GM13976 (cell line): ENCODE results near the gene RANBP9.

Experiments used
- DNase-seq: peaks from one replicate; pipeline ENCODE4 v3.0.0; 2012; ENCODE audit warnings: low spot score
- in situ Hi-C: fragments of 300-500 bp; cut with MboI; formaldehyde crosslinking; loops from one replicate; pipeline ENCODE4 v1.12.0; 2022; ENCODE audit warnings: low sequenced_read_pairs, mixed read lengths, inconsistent platforms; ENCODE audit not compliant: unreplicated experiment
- TF ChIP-seq, protein P1 (sequence below): IDR thresholded peaks from 2 replicates; pipeline ENCODE4 v1.5.1; 2012; ENCODE audit warnings: borderline replicate concordance, mild to moderate bottlenecking; ENCODE audit not compliant: insufficient read depth; ENCODE audit errors: extremely low read depth, missing control alignments, control extremely low read depth

The RANBP9 gene

DNA sequence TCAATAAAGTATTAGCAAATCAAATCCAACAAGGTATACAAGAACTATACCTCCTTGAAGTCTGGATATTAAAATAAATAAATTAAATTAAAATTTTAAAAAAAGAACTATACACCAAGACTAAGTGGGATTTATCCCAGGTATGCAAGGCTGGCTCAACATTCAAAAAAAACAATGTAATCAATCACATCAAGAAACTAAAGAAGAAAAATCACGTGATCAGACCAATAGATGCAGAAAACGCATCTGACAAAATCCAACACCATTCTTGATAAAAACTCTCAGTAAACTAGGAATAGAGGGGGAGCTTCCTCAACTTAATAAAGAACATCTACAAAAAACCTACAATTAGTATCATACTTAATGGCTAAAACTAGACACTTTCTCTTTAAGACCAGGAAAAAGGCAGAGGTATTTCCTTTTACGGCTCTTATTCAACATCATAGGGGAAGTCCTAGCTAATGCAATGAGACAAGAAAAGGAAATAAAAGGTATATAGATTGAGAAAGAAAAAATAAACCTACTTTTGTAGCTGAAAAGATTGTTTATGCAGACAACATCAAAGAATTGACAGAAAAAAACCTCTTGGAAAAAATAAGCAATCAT is 35.0 kb downstream of the RANBP9 start:
- DNase-seq = no peak
- TF ChIP-seq, protein P1, sequence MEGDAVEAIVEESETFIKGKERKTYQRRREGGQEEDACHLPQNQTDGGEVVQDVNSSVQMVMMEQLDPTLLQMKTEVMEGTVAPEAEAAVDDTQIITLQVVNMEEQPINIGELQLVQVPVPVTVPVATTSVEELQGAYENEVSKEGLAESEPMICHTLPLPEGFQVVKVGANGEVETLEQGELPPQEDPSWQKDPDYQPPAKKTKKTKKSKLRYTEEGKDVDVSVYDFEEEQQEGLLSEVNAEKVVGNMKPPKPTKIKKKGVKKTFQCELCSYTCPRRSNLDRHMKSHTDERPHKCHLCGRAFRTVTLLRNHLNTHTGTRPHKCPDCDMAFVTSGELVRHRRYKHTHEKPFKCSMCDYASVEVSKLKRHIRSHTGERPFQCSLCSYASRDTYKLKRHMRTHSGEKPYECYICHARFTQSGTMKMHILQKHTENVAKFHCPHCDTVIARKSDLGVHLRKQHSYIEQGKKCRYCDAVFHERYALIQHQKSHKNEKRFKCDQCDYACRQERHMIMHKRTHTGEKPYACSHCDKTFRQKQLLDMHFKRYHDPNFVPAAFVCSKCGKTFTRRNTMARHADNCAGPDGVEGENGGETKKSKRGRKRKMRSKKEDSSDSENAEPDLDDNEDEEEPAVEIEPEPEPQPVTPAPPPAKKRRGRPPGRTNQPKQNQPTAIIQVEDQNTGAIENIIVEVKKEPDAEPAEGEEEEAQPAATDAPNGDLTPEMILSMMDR = no peak
- in situ Hi-C loops = no loop called here

DNA sequence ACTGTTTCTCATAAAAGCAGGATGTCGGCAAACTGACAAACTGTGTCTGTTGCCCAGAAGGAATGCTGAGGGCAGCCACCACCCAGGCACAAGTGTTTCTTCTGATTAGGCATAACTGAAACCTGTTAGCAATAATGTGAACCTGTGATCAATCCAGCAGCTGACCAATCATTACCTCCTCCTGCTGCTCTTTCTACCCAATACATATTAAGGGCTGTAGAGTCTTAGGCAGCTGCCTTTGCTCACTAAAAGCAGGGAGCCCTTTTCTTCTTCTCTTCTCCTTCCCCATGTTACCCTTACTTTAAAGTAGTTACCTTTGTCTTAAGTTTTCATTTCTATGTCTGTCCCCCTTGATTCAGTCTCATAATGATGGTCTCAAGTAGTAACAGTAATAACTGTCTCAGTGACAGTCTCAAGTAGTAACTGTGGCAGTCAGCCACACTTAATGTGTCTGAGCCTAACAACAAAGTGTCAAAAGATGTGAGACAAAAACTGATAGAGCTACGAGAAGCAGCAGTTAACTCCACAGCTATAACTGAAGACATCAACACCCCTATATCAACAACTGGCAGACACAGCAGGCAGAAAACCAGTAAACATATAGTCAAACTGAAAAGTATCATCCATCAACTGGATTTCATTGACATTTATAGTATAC is 37.0 kb downstream of the RANBP9 start:
- in situ Hi-C loops = no loop called here
- no peak for DNase-seq
- TF ChIP-seq, protein P1 = no peak

DNA sequence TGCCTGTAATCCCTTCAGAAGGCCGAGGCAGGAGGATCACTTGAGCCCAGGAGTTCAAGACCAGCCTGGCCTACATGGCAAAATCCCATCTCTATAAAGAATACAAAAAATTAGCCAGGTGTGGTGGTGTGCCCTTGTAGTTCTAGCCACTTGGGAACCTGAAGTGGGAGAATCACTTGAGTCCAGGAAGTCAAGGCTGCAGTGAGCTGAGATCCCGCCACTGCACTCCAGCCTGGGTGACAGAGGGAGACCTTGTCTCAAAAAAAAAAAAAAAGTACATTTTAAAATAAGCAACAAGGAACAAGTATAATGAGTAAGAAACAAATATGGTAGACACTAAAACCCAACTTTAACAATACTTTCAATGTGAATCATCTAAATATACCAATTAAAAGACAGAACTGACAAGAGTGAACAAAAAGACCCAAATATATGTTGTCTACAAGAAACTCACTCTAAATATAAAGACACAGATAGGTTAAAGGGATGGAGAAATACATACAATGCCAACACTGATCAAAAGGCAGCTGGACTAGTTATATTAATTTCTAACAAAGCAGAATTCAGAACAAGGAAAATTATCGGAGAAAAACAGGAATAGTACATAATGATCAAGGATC is 37.7 kb downstream of the RANBP9 start:
- TF ChIP-seq, protein P1 = no peak
- DNase-seq = no peak
- in situ Hi-C loops = no loop called here

DNA sequence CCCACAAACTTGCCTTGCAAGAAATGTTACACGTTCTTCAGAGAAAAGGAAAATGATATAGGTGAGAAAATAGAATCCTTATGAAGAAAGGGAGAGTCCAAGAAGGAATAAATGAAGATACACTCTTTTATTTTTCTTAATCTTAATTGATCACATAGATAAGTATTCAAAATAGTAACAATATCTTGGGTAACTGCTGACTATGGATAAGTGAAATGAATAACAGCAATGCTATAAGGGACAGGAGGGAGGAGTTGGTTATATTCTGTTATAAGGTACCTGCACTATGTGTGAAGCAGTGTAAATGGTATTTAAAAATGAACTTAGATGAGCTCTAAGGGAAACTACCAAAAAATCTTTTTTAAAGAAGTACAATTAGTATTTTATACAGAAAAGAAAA is 38.3 kb downstream of the RANBP9 start:
- no peak for DNase-seq
- TF ChIP-seq, protein P1 = no peak
- in situ Hi-C loops = no loop called here

DNA sequence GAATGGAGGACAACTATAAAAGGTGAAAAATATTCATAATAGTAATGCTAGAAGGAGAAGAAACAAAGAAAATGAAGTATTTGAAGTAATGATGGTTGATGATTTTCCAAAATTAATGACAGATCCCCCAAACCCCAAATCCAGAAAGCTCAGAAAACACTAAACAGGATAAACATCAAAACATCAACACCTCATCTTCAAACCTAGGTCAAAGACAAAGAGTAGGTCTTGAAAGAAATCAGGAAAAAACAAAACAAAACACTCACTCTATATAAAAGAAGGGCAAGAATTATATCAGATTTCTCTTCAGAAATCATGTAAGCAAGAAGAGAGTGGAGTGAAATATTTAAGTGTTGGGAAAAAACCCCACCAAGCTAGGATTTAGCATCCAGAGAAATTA is 38.7 kb downstream of the RANBP9 start:
- TF ChIP-seq, protein P1 = no peak
- in situ Hi-C loops = no loop called here
- no peak for DNase-seq

DNA sequence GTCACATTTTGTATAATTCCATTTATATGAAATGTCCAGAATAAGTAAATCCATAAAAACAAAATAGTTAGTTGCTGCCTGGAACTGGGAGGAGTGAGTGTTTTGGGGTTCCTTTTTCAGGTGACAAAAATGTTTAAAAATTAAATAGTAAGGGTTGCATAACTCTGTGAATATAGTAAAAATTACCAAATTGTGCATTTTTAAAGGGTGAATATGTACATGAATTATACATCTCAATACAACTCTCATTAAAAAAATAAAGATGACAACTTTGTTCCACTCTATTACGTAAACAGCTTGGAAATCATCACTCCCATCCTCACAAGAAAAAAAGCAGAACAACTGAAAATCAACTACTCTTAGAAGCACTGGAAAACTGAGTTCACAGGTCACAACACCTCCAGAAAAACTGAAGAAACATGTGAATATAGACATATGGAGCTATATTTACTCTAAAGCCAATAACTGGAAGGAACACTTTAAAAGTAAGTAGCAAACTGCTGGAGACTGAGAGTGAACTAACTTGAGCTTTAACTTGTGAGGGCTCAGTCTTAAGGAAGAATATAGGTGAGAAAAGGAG is 40.0 kb downstream of the RANBP9 start:
- TF ChIP-seq, protein P1 = no peak
- in situ Hi-C loops = no loop called here
- no peak for DNase-seq
